Stomach (tissue), 9 donors: Measurements from ENCODE around the gene FIS1. TPM values are rescaled to one million over a fixed set of nuclear protein-coding genes. Genes with fewer than 3 reads are reported as not detected.

Experiments used
- DNase-seq, 2 donors: peaks; one replicate each; pipeline versions ENCODE4 v3.0.0 to v3.0.0-alpha.2; 2013 to 2019
- H3K27ac ChIP-seq, 5 donors: fragments of 200-600 bp in 4 of 5; sonication (generic) in 4 of 5; one replicate each; pipeline ENCODE4 v1.5.1; 2013 to 2019; ENCODE audit warnings: mild to moderate bottlenecking in 1 of 5, moderate library complexity in 1 of 5
- H3K27me3 ChIP-seq, 3 donors: fragments of 200-600 bp; sonication (generic); one replicate each; pipeline ENCODE4 v1.5.1; 2017 to 2019; ENCODE audit warnings: mixed run types in 1 of 3
- H3K36me3 ChIP-seq, 4 donors: fragments of 200-600 bp; sonication (generic); 1 replicate in 3 of 4; 2 replicates in 1 of 4; pipeline ENCODE4 v1.5.1; 2016 to 2019
- H3K4me1 ChIP-seq, 4 donors: fragments of 200-600 bp; sonication (generic); one replicate each; pipeline ENCODE4 v1.5.1; 2016 to 2019
- H3K4me3 ChIP-seq, 4 donors: fragments of 200-600 bp; sonication (generic) in 3 of 4; one replicate each; pipeline ENCODE4 v1.5.1; 2016 to 2019; ENCODE audit warnings: mild to moderate bottlenecking in 1 of 4
- H3K9me3 ChIP-seq, 4 donors: fragments of 200-600 bp; sonication (generic); one replicate each; pipeline ENCODE4 v1.5.1; 2016 to 2019
- CTCF ChIP-seq, 7 experiments: fragments of 450-650 bp in 4 of 7; fragments of 200-600 bp in 3 of 7; sonication (generic) in 3 of 7; IDR thresholded peaks; one replicate each; pipeline ENCODE4 v1.5.1; 2016 to 2019; ENCODE audit warnings: antibody characterized with exemption in 7 of 7, control low read depth in 2 of 7, mild to moderate bottlenecking in 1 of 7
- EP300 ChIP-seq: sonication (generic); formaldehyde crosslinking; IDR thresholded peaks from one replicate; pipeline ENCODE4 v1.6.1; 2017; ENCODE audit warnings: antibody characterized with exemption
- POLR2A ChIP-seq, 4 donors: fragments of 450-650 bp; IDR thresholded peaks; one replicate each; pipeline ENCODE4 v1.6.1; 2016; ENCODE audit warnings: antibody characterized with exemption in 4 of 4, control low read depth in 2 of 4, mild to moderate bottlenecking in 1 of 4, moderate library complexity in 1 of 4
- POLR2AphosphoS5 ChIP-seq, 3 donors: sonication (generic); formaldehyde crosslinking; IDR thresholded peaks; one replicate each; pipeline ENCODE4 v1.6.1; 2016; ENCODE audit warnings: antibody characterized with exemption in 3 of 3
- WGBS, 5 donors: extraction: QIAGEN DNeasy Blood & Tissue Kit in 3 of 5; methylation state at CpG; one replicate each; pipeline versions ENCODE4 v1.1.5 to v1.1.7; 2013 to 2018; 5-methylcytosine and 5-hydroxymethylcytosine counted together
- intact Hi-C: fragments of 100-400 bp; cut with DNase I; formaldehyde crosslinking; loops from one replicate; pipeline ENCODE4 v1.15.1; 2023; ENCODE audit warnings: low total_unique reads
- polyA plus RNA-seq, 3 donors: library from polyadenylated mRNA; stranded (reverse); fragments of 200-250 nt; gene quantifications; one replicate each; pipeline ENCODE4 v1.2.3, GENCODE V29; 2013
- total RNA-seq, 5 donors: library from RNA; depleted of rRNA; stranded (reverse); fragments of >200 nt; gene quantifications; one replicate each; pipeline versions ENCODE4 v1.1.0 to v1.2.3, GENCODE V29; 2014 to 2016
- donor health status: healthy with polysubstance abuse.
- donor health status: Bipolar disorder and iron deficiency.
- donor health status: healthy.

The FIS1 gene
- total and polyA plus RNA-seq, 8 donors, result 72.4 to 329 (median 199) TPM

GRCh38 chr7:101239191-101239950 lies 5.5 kb downstream of the FIS1 start:
- DNase-seq, result no peak
- peaks cover 18 to 83% (median 56%) of the 10 kb centered on the region in 4 donors for H3K4me1 ChIP-seq
- no peaks in the 10 kb centered on the region for H3K27me3 ChIP-seq
- no peaks in the 10 kb centered on the region for H3K9me3 ChIP-seq
- intact Hi-C loops, result no loop called here
- TF ChIP-seq POLR2AphosphoS5 (IDR thresholded peaks at IDR 0.05), result no peak
- TF ChIP-seq EP300, result no peak
- no peak for TF ChIP-seq CTCF (IDR thresholded peaks at IDR 0.05)
- TF ChIP-seq POLR2A (IDR thresholded peaks at IDR 0.05), result no peak
- peak overlapping the region; percentile 42 to 82 (median 63) for H3K27ac ChIP-seq
- H3K36me3 ChIP-seq, result peaks cover 18 to 61% (median 53%) of the 10 kb centered on the region in 4 donors
- H3K4me3 ChIP-seq, result no peak overlapping the region
- 63 to 76% (median 68%) methylated on average over 22 to 27 of the region's 27 CpGs for WGBS, 5 donors

DNA sequence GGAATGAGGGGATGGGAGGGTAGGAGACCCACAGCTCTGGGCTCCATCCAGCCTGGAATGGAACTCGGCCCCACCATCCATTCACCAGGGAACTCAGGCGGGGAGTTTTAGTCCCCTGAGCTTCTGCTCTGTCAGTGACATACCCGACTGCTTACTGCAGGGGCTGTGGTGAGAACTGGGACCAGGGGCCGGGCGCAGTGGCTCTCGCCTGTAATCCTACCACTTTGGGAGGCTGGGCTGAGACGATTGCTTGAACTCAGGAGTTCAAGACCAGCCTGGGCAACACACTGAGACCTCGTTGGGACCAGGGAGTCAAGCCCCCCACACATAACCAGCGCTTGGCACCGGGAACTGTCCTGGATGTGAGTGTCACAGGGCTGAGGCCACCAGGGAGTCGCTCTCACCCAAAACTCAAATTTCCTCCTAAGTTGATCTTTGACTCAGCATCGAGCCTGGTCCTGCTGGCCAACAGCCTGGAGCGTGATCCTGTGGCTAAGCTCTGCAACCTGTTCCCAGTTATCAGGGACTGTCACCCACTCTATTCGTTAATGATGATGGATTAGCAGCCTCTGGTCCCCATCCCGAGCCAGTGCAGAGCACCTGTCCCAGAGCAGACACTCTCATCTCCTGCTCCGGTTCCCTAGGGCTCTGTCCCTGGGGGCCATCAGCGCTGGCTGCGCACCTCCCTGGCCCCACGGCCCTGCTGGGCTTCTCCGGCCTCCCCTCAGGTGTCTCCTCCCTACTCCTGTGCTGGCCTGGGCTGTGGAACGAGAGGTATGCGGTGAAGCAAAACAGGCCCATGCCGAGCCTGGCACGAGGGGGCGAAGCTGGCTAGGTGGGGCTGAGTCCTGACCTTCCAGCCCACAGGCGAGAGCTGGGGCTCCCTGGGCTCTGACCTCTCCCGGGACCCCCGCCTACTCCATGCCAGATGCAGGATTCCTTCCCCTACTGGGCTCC lies 6.4 kb downstream of the FIS1 start:
- Histone ChIP-seq H3K27ac (peak overlapping the region; percentile 42 to 82 (median 63)), H3K36me3 (peaks cover 18 to 61% (median 53%) of the 10 kb centered on the region in 4 donors), H3K9me3 (no peaks in the 10 kb centered on the region), H3K4me3 (peak overlapping the region in 1 of 4 donors; percentile 12), H3K27me3 (no peaks in the 10 kb centered on the region), H3K4me1 (peaks cover 11 to 85% (median 53%) of the 10 kb centered on the region in 4 donors)
- intact Hi-C loops, result no loop called here
- peak in 1 of 2 donors; percentile 60 for DNase-seq
- 67 to 77% (median 71%) methylated on average over 18 to 28 of the region's 28 CpGs for WGBS, 5 donors
- TF ChIP-seq POLR2AphosphoS5 (IDR thresholded peaks at IDR 0.05) (no peak), POLR2A (IDR thresholded peaks at IDR 0.05) (no peak), CTCF (IDR thresholded peaks at IDR 0.05) (no peak)

- Histone ChIP-seq H3K27me3 (no peaks in the 10 kb centered on the region), H3K36me3 (peaks cover 18 to 56% (median 50%) of the 10 kb centered on the region in 4 donors), H3K4me1 (peaks cover 14 to 86% (median 50%) of the 10 kb centered on the region in 4 donors), H3K4me3 (peak within 1 kb of the TSS in 3 of 4 donors; percentile 12 to 22 (median 18)), H3K27ac (peak within 1 kb of the TSS; percentile 42 to 82 (median 63)), H3K9me3 (no peaks in the 10 kb centered on the region)
- intact Hi-C loops, result no loop called here
- TF ChIP-seq CTCF (IDR thresholded peaks at IDR 0.05) (no peak), POLR2AphosphoS5 (IDR thresholded peaks at IDR 0.05) (no peak), EP300 (no peak), POLR2A (IDR thresholded peaks at IDR 0.05) (no peak)
- DNase-seq, result peak in 1 of 2 donors; percentile 88
- 56 to 68% (median 59%) methylated on average over 29 to 31 of the region's 31 CpGs for WGBS, 5 donors
Measured at GRCh38 chr7:101237206-101238067, 7.4 kb downstream of the FIS1 start, which contains the start of gene CLDN15. Gene CLDN15 (minus strand): TSS chr7:101237802. CDS start chr7:101237581, 221 bp downstream.
